ENCODE measurements around the gene PIK3R2. TPM values are rescaled to one million over a fixed set of nuclear protein-coding genes. Genes with fewer than 3 reads are reported as not detected.
"Not testable (repeated sequence)": the region's sequence is repeated elsewhere in the genome, so short reads cannot be mapped to it uniquely, and the experiment has no call there.

PIK3R2 gene
- total RNA-seq, 1 donor from 2014 or later, result 43.1 TPM

- intact Hi-C loops (cut with DNase I), result no loop called here
- H3K4me3 ChIP-seq, result no peak overlapping the region
- H3K27me3 ChIP-seq, result no peaks in the 10 kb centered on the region
- peak in 1 of 2 donors; percentile 82 for DNase-seq (ENCODE audit: low spot score in 2 of 2)
- peaks cover 20 to 36% of the 10 kb centered on the region in 2 donors for H3K4me1 ChIP-seq
- no peak for TF ChIP-seq CTCF (IDR thresholded peaks at IDR 0.05)
- peaks cover 0 to 6% of the 10 kb centered on the region in 2 donors for H3K36me3 ChIP-seq
- no peaks in the 10 kb centered on the region for H3K9me3 ChIP-seq
- H3K27ac ChIP-seq, result peak overlapping the region; percentile 65 to 66
Measured at GRCh38 chr19:18156841-18157464, 4.0 kb downstream of the PIK3R2 start.

GRCh38 chr19:18157465-18158063 lies 4.6 kb downstream of the PIK3R2 start:
- Histone ChIP-seq H3K36me3 (peaks cover 3 to 7% of the 10 kb centered on the region in 2 donors), H3K9me3 (no peaks in the 10 kb centered on the region), H3K27ac (peak overlapping the region; percentile 65 to 66), H3K27me3 (no peaks in the 10 kb centered on the region), H3K4me3 (no peak overlapping the region), H3K4me1 (peaks cover 20 to 37% of the 10 kb centered on the region in 2 donors)
- no peak for DNase-seq (ENCODE audit: low spot score in 2 of 2)
- no peak for TF ChIP-seq CTCF (IDR thresholded peaks at IDR 0.05)
- intact Hi-C loops (cut with DNase I), result no loop called here

- Histone ChIP-seq H3K27ac (no peak overlapping the region), H3K27me3 (no peaks in the 10 kb centered on the region), H3K4me3 (no peak overlapping the region), H3K4me1 (peaks cover 20 to 37% of the 10 kb centered on the region in 2 donors), H3K36me3 (peaks cover 11 to 16% of the 10 kb centered on the region in 2 donors), H3K9me3 (no peaks in the 10 kb centered on the region)
- DNase-seq (ENCODE audit: low spot score in 2 of 2), result no peak
- TF ChIP-seq CTCF (IDR thresholded peaks at IDR 0.05), result no peak
- intact Hi-C loops (cut with DNase I), result no loop called here
Measured at GRCh38 chr19:18158467-18158866, 5.5 kb downstream of the PIK3R2 start.

- H3K27ac ChIP-seq; H3K4me3 ChIP-seq; DNase-seq (ENCODE audit: low spot score in 2 of 2); intact Hi-C loops (cut with DNase I); H3K27me3 ChIP-seq; H3K9me3 ChIP-seq: not testable (repeated sequence)
- peaks cover 17 to 32% of the 10 kb centered on the region in 2 donors for H3K4me1 ChIP-seq
- H3K36me3 ChIP-seq, result peaks cover 12 to 22% of the 10 kb centered on the region in 2 donors
Measured at GRCh38 chr19:18159059-18159616, 6.2 kb downstream of the PIK3R2 start.

- Histone ChIP-seq H3K27ac (no peak overlapping the region), H3K9me3 (no peaks in the 10 kb centered on the region), H3K4me1 (peaks cover 13 to 29% of the 10 kb centered on the region in 2 donors), H3K36me3 (peaks cover 13 to 27% of the 10 kb centered on the region in 2 donors), H3K4me3 (no peak overlapping the region), H3K27me3 (no peaks in the 10 kb centered on the region)
- no peak for DNase-seq (ENCODE audit: low spot score in 2 of 2)
- no peak for TF ChIP-seq CTCF (IDR thresholded peaks at IDR 0.05)
- intact Hi-C loops (cut with DNase I), result loop anchor here (2.0 to 5.0 kb wide), 2 partner anchors 92 to 153 kb away; no protein-coding TSS in a partner anchor
Measured at GRCh38 chr19:18159810-18160209, 6.8 kb downstream of the PIK3R2 start.

- intact Hi-C loops (cut with DNase I), result loop anchor here (2.0 to 5.0 kb wide), 2 partner anchors 92 to 154 kb away; no protein-coding TSS in a partner anchor
- H3K27me3 ChIP-seq, result no peaks in the 10 kb centered on the region
- no peak for DNase-seq (ENCODE audit: low spot score in 2 of 2)
- peak overlapping the region; percentile 50 to 67 for H3K4me3 ChIP-seq
- H3K4me1 ChIP-seq, result peaks cover 13 to 29% of the 10 kb centered on the region in 2 donors
- no peak for TF ChIP-seq CTCF (IDR thresholded peaks at IDR 0.05)
- H3K27ac ChIP-seq, result peak overlapping the region; percentile 85
- H3K36me3 ChIP-seq, result peaks cover 20 to 31% of the 10 kb centered on the region in 2 donors
- no peaks in the 10 kb centered on the region for H3K9me3 ChIP-seq
Measured at GRCh38 chr19:18160493-18160970, 7.6 kb downstream of the PIK3R2 start.

Data from ascending aorta (tissue), 2 donors.